ENCODE data around the gene ANO6.
"Not testable (repeated sequence)": the region's sequence is repeated elsewhere in the genome, so short reads cannot be mapped to it uniquely, and the experiment has no call there.

ANO6 gene

GRCh38 chr12:45213107-45213506 is 2.8 kb upstream of the ANO6 start:
- DNase-seq (ENCODE audit: low spot score) = no peak

- DNase-seq (ENCODE audit: low spot score) = no peak
These were observed 1.8 kb upstream of the ANO6 start for GRCh38 chr12:45214071-45214470.

GRCh38 chr12:45214749-45215418 is 1.0 kb upstream of the ANO6 start:
- DNase-seq (ENCODE audit: low spot score) = no peak

- peak; percentile 30 for DNase-seq (ENCODE audit: low spot score)
These were observed 511 bp downstream of the ANO6 start for GRCh38 chr12:45216230-45216982.

GRCh38 chr12:45216983-45217485 is 1.1 kb downstream of the ANO6 start:
- no peak for DNase-seq (ENCODE audit: low spot score)

GRCh38 chr12:45217846-45218245 is 2.0 kb downstream of the ANO6 start:
- DNase-seq (ENCODE audit: low spot score) = no peak

- DNase-seq (ENCODE audit: low spot score) = no peak
These were observed 3.7 kb downstream of the ANO6 start for GRCh38 chr12:45219621-45220020.

GRCh38 chr12:45220363-45220931 is 4.6 kb downstream of the ANO6 start:
- no peak for DNase-seq (ENCODE audit: low spot score)

GRCh38 chr12:45220969-45221368 is 5.1 kb downstream of the ANO6 start:
- DNase-seq (ENCODE audit: low spot score) = no peak

- DNase-seq (ENCODE audit: low spot score) = no peak
These were observed 8.0 kb downstream of the ANO6 start for GRCh38 chr12:45223868-45224267.

- no peak for DNase-seq (ENCODE audit: low spot score)
These were observed 8.4 kb downstream of the ANO6 start for GRCh38 chr12:45224311-45224710.

GRCh38 chr12:45226021-45226420 is 10.1 kb downstream of the ANO6 start:
- DNase-seq (ENCODE audit: low spot score) = no peak

GRCh38 chr12:45227316-45228067 is 11.6 kb downstream of the ANO6 start:
- no peak for DNase-seq (ENCODE audit: low spot score)

GRCh38 chr12:45231515-45232145 is 15.7 kb downstream of the ANO6 start:
- no peak for DNase-seq (ENCODE audit: low spot score)

GRCh38 chr12:45232146-45232755 is 16.4 kb downstream of the ANO6 start:
- no peak for DNase-seq (ENCODE audit: low spot score)

- peak; percentile 21 for DNase-seq (ENCODE audit: low spot score)
These were observed 17.0 kb downstream of the ANO6 start for GRCh38 chr12:45232756-45233372.

GRCh38 chr12:45234139-45234865 is 18.4 kb downstream of the ANO6 start:
- DNase-seq (ENCODE audit: low spot score) = peak; percentile 21

- no peak for DNase-seq (ENCODE audit: low spot score)
These were observed 19.5 kb downstream of the ANO6 start for GRCh38 chr12:45235087-45236025.

GRCh38 chr12:45236383-45236782 is 20.5 kb downstream of the ANO6 start:
- DNase-seq (ENCODE audit: low spot score) = not testable (repeated sequence)

Measured in Ammon's horn (tissue), 1 donor.